Peyer's patch (tissue), 4 donors: ENCODE data around the gene DACT2.

ENCODE experiments used
- POLR2A ChIP-seq, 2 donors: fragments of 450-650 bp; IDR thresholded peaks; one replicate each; pipeline ENCODE4 v1.5.1; 2017; ENCODE audit warnings: antibody characterized with exemption in 2 of 2, mild to moderate bottlenecking in 2 of 2, moderate library complexity in 2 of 2
- TF ChIP-seq, protein P1 (sequence below), 6 experiments: fragments of 450-650 bp in 4 of 6; fragments of 200-600 bp in 2 of 6; sonication (generic) in 1 of 6; IDR thresholded peaks; one replicate each; pipeline ENCODE4 v1.5.1; 2017 to 2019; ENCODE audit warnings: antibody characterized with exemption in 6 of 6, mild to moderate bottlenecking in 3 of 6, moderate library complexity in 1 of 6

- TF ChIP-seq, protein P1, sequence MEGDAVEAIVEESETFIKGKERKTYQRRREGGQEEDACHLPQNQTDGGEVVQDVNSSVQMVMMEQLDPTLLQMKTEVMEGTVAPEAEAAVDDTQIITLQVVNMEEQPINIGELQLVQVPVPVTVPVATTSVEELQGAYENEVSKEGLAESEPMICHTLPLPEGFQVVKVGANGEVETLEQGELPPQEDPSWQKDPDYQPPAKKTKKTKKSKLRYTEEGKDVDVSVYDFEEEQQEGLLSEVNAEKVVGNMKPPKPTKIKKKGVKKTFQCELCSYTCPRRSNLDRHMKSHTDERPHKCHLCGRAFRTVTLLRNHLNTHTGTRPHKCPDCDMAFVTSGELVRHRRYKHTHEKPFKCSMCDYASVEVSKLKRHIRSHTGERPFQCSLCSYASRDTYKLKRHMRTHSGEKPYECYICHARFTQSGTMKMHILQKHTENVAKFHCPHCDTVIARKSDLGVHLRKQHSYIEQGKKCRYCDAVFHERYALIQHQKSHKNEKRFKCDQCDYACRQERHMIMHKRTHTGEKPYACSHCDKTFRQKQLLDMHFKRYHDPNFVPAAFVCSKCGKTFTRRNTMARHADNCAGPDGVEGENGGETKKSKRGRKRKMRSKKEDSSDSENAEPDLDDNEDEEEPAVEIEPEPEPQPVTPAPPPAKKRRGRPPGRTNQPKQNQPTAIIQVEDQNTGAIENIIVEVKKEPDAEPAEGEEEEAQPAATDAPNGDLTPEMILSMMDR (IDR thresholded peaks at IDR 0.05) = no peak
- no peak for TF ChIP-seq POLR2A (IDR thresholded peaks at IDR 0.05)
Measured at GRCh38 chr6:168353041-168353440, 33.5 kb upstream of the DACT2 start.
